Measurements from ENCODE around the gene DMWD.

The DMWD gene

DNA sequence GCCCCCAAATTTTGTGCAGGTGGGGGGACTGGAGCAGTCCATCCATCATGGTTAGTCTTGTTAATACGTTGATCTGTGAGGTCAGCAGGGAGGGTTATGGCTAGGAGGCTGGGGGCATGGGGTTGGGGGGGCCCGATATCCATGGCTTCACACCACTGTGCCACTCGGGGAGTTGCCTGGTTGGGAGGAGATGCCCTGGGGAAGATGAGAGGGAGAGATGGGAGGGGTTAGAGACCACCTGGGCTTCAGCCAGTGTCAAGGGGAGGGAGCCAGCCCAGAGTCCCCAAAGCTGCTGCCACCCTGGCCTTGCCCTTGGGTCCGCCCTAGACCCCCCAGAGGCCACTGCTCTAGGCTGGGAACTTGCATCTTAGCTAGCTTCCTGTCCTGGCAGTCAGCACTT lies 8.5 kb downstream of the DMWD start:
- Histone ChIP-seq H3K27ac (ENCODE audit: low read length) (no peak overlapping the region), H3K4me3 (ENCODE audit: low read length) (no peak overlapping the region), H3K27me3 (ENCODE audit: insufficient read depth, low read length) (peaks cover 15% of the 10 kb centered on the region), H3K9ac (ENCODE audit: low read depth, low read length) (no peak overlapping the region), H3K9me3 (ENCODE audit: insufficient read depth, low read depth, low read length) (no peaks in the 10 kb centered on the region), H3K4me1 (ENCODE audit: insufficient read depth, low read length) (peaks cover 16% of the 10 kb centered on the region), H3K36me3 (ENCODE audit: insufficient read depth, low read depth, low read length) (peaks cover 38% of the 10 kb centered on the region)

DNA sequence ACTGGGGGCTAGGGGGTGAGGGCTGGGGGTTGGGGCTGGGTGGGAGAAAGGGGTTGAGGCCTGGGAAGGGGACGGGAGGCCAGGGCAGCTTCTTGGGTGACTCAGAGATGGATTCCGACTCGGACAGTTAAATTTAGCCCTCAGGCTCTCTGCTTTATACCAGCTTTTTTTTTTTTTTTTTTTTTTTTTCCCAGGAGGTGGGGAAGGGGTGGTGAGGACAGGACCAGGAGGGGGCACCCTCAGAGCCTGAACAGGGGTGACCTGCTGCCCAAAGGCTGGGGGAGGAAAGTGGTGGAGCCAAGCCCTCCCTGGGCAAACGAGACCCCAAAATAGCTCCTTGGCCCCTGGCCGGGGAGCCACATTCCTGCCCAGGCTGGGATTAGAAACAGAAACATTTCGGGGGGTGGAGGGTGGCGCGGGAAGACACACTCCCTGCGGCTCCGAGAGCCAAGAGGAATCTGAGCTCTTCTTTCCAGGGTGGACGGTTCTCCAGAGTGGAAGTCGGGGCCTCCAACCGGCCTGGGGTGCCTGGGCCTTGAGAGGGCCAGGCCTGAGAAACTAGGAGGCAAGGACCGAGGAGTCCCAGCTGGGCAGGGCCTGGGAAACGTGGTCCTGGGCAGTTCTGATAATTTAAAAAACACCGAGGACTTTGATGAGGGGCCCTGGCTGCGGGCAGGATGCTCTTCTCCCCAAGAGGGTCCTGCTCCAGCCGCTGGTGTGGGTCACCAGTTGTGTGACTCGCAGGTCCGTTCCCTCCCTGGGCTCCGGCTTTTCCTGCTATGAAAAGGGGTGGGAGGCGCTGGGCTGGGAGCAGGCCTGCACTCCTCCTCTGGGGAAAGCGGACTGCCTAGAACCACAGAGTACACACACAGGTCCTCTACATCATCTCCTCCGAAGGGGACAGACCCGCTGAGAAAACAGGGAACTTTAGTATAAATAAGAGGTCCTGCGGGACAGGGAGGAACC lies 9.5 kb downstream of the DMWD start:
- H3K9ac ChIP-seq (ENCODE audit: low read depth, low read length), result no peak overlapping the region; the same call in 1 of the 2 replicates
- no peak overlapping the region for H3K4me3 ChIP-seq (ENCODE audit: low read length)

GRCh38 chr19:45782162-45782691 lies 10.4 kb downstream of the DMWD start, which contains the start of gene DMPK:
Gene DMPK, minus strand, starts transcription at chr19:45782490. Its CDS starts 138 bp downstream, at chr19:45782352.
- H3K27me3 ChIP-seq (ENCODE audit: insufficient read depth, low read length), result peaks cover 15% of the 10 kb centered on the region
- peaks cover 16% of the 10 kb centered on the region for H3K4me1 ChIP-seq (ENCODE audit: insufficient read depth, low read length)
- H3K9ac ChIP-seq (ENCODE audit: low read depth, low read length), result no peak within 1 kb of the TSS; the same call in 1 of the 2 replicates
- H3K36me3 ChIP-seq (ENCODE audit: insufficient read depth, low read depth, low read length), result peaks cover 31% of the 10 kb centered on the region
- H3K27ac ChIP-seq (ENCODE audit: low read length), result no peak within 1 kb of the TSS
- H3K9me3 ChIP-seq (ENCODE audit: insufficient read depth, low read depth, low read length), result no peaks in the 10 kb centered on the region
- H3K4me3 ChIP-seq (ENCODE audit: low read length), result no peak within 1 kb of the TSS

More for the DNA sequence above, 9.5 kb downstream of the DMWD start:
- peaks cover 15% of the 10 kb centered on the region for H3K27me3 ChIP-seq (ENCODE audit: insufficient read depth, low read length)
- H3K4me1 ChIP-seq (ENCODE audit: insufficient read depth, low read length), result peaks cover 16% of the 10 kb centered on the region
- H3K27ac ChIP-seq (ENCODE audit: low read length), result no peak overlapping the region
- H3K9me3 ChIP-seq (ENCODE audit: insufficient read depth, low read depth, low read length), result no peaks in the 10 kb centered on the region
- H3K36me3 ChIP-seq (ENCODE audit: insufficient read depth, low read depth, low read length), result peaks cover 28% of the 10 kb centered on the region

DNA sequence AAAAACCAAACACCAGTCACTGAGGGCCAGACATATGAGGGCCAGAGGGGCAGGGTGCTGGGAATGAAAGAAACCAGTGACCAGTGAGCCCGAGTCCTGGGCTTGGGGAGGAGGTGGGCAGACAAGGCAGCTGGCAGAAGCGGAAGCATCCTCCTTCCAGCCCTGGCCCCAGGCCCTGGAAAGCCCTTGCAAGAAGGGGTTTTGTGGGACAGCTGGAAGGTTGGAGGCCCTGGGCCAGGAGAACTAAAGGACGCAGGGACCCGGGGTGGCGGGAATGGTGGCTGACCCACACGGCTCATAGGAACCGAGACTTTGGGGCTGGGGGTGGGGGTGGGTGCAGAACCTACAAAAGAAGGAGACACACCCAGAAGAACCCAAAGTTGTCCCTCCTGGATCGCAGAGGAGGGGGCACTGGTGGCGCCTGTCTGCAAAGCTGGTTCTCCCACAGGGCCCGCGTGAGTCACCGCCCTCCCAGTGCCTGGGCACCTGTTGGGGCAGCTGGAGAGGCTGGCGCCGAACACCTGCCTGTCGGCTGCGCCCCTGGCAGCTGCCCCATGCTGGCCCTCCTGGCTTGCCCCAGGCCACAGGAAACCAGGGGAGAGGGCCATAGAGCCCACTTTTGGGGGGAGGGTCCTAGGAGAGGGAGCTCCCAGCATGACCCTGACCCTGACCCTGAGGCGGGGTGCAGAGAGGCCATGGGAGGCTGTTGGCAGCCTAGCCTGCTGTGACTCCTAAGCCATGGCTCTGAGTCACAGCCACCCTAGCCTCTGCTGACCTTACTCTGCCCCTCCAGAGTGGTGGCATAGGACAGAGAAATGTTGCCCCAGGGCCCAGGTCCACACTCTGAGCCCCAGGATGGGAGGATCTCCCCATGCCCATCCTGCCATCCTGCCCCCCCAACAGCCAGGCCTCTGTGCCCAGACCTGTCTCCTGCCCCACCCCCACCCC lies 11.2 kb downstream of the DMWD start:
- Histone ChIP-seq H3K9me3 (ENCODE audit: insufficient read depth, low read depth, low read length) (no peaks in the 10 kb centered on the region), H3K27ac (ENCODE audit: low read length) (no peak overlapping the region), H3K4me3 (ENCODE audit: low read length) (no peak overlapping the region), H3K27me3 (ENCODE audit: insufficient read depth, low read length) (peaks cover 15% of the 10 kb centered on the region), H3K36me3 (ENCODE audit: insufficient read depth, low read depth, low read length) (peaks cover 31% of the 10 kb centered on the region), H3K4me1 (ENCODE audit: insufficient read depth, low read length) (peaks cover 16% of the 10 kb centered on the region), H3K9ac (ENCODE audit: low read depth, low read length) (no peak overlapping the region)

GRCh38 chr19:45780448-45781213 lies 12.0 kb downstream of the DMWD start:
- H3K4me1 ChIP-seq (ENCODE audit: insufficient read depth, low read length), result peaks cover 16% of the 10 kb centered on the region

GRCh38 chr19:45780146-45780447 lies 12.5 kb downstream of the DMWD start:
- Histone ChIP-seq H3K27me3 (ENCODE audit: insufficient read depth, low read length) (peaks cover 15% of the 10 kb centered on the region), H3K9me3 (ENCODE audit: insufficient read depth, low read depth, low read length) (no peaks in the 10 kb centered on the region), H3K36me3 (ENCODE audit: insufficient read depth, low read depth, low read length) (peaks cover 23% of the 10 kb centered on the region), H3K9ac (ENCODE audit: low read depth, low read length) (peak overlapping the region; percentile 22; the same call in 1 of the 2 replicates), H3K4me3 (ENCODE audit: low read length) (peak overlapping the region; percentile 45; the same call in 1 of the 2 replicates), H3K27ac (ENCODE audit: low read length) (no peak overlapping the region), H3K4me1 (ENCODE audit: insufficient read depth, low read length) (peaks cover 16% of the 10 kb centered on the region)

More at GRCh38 chr19:45780448-45781213, 12.0 kb downstream of the DMWD start:
- Histone ChIP-seq H3K27me3 (ENCODE audit: insufficient read depth, low read length) (peaks cover 15% of the 10 kb centered on the region), H3K4me3 (ENCODE audit: low read length) (no peak overlapping the region; the same call in 1 of the 2 replicates), H3K36me3 (ENCODE audit: insufficient read depth, low read depth, low read length) (peaks cover 28% of the 10 kb centered on the region), H3K9ac (ENCODE audit: low read depth, low read length) (peak overlapping the region; percentile 22; the same call in 1 of the 2 replicates), H3K9me3 (ENCODE audit: insufficient read depth, low read depth, low read length) (no peaks in the 10 kb centered on the region), H3K27ac (ENCODE audit: low read length) (no peak overlapping the region)

GRCh38 chr19:45779231-45780145 lies 13.2 kb downstream of the DMWD start:
- H3K9ac ChIP-seq (ENCODE audit: low read depth, low read length), result peak overlapping the region; percentile 22; the same call in 1 of the 2 replicates
- H3K27me3 ChIP-seq (ENCODE audit: insufficient read depth, low read length), result peaks cover 15% of the 10 kb centered on the region
- peaks cover 16% of the 10 kb centered on the region for H3K4me1 ChIP-seq (ENCODE audit: insufficient read depth, low read length)
- H3K27ac ChIP-seq (ENCODE audit: low read length), result no peak overlapping the region
- peaks cover 17% of the 10 kb centered on the region for H3K36me3 ChIP-seq (ENCODE audit: insufficient read depth, low read depth, low read length)
- H3K4me3 ChIP-seq (ENCODE audit: low read length), result peak overlapping the region; percentile 63
- no peaks in the 10 kb centered on the region for H3K9me3 ChIP-seq (ENCODE audit: insufficient read depth, low read depth, low read length)

DNA sequence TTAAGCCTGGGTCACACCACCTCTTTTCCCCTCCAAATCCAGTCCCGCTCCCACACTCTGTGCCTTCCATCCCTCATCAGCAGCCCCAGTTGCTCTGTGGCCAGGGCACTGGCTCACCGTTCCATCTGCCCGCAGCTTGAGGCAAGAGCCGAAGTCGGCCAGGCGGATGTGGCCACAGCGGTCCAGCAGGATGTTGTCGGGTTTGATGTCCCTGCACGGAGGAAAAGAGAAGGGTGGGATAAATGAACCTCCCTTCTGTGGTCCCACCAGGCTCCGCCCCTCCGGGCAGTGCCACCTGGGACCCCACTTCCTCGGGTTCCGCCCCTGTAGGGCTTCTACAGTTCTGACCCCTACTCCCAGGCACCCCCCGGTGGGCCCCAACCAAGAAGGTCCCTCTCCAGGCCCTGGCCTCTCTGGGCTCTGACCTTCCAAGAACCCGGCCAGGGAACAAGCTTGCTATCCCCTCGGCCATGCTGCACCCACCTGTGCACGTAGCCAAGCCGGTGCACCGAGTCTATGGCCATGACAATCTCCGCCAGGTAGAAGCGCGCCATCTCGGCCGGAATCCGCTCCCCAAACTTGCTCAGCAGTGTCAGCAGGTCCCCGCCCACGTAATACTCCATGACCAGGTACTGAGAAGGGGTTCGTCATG lies 14.5 kb downstream of the DMWD start:
- Histone ChIP-seq H3K27me3 (ENCODE audit: insufficient read depth, low read length) (peaks cover 15% of the 10 kb centered on the region), H3K36me3 (ENCODE audit: insufficient read depth, low read depth, low read length) (peaks cover 23% of the 10 kb centered on the region), H3K9ac (ENCODE audit: low read depth, low read length) (no peak overlapping the region), H3K9me3 (ENCODE audit: insufficient read depth, low read depth, low read length) (no peaks in the 10 kb centered on the region), H3K4me3 (ENCODE audit: low read length) (no peak overlapping the region), H3K27ac (ENCODE audit: low read length) (no peak overlapping the region), H3K4me1 (ENCODE audit: insufficient read depth, low read length) (peaks cover 15% of the 10 kb centered on the region)

DNA sequence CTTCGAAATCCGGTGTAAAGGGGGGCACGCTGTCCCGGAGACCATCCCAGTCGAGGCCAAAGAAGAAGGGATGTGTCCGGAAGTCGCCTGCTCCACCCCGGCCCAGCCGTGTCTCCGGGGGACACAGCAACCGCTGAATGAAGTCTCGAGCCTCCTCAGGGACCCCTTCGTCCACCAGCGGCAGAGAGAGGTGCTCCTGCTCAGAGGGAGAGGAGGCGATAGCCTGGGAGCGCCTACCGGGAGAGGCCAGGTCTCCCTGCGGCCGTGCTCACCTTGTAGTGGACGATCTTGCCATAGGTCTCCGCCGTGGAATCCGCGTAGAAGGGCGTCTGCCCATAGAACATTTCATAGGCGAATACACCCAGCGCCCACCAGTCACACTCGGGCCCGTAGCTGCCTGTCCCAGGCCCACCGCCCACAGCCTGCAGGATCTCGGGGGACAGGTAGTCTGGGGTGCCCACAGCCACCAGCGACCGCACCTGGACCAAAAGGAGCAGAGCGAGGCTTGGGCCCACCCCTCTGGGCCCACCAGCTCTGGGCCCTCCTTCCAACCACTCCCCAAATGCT lies 15.2 kb downstream of the DMWD start:
- peaks cover 12% of the 10 kb centered on the region for H3K4me1 ChIP-seq (ENCODE audit: insufficient read depth, low read length)
- no peak overlapping the region for H3K4me3 ChIP-seq (ENCODE audit: low read length)
- peaks cover 25% of the 10 kb centered on the region for H3K36me3 ChIP-seq (ENCODE audit: insufficient read depth, low read depth, low read length)
- H3K27me3 ChIP-seq (ENCODE audit: insufficient read depth, low read length), result peaks cover 15% of the 10 kb centered on the region
- H3K9ac ChIP-seq (ENCODE audit: low read depth, low read length), result no peak overlapping the region
- H3K9me3 ChIP-seq (ENCODE audit: insufficient read depth, low read depth, low read length), result no peaks in the 10 kb centered on the region
- H3K27ac ChIP-seq (ENCODE audit: low read length), result no peak overlapping the region
